ENCODE measurements around the gene GSTM5. TPM values are rescaled to one million over a fixed set of nuclear protein-coding genes. Genes with fewer than 3 reads are reported as not detected.

The GSTM5 gene
- total RNA-seq, 2 donors from 2014 or later: 4.2 to 12.3 TPM

- DNase-seq (ENCODE audit: low spot score): no peak
- intact Hi-C loops (cut with DNase I): no loop called here
- Histone ChIP-seq H3K4me3 (no peak overlapping the region), H3K36me3 (no peaks in the 10 kb centered on the region), H3K9me3 (no peaks in the 10 kb centered on the region), H3K4me1 (replicated peaks) (no peaks in the 10 kb centered on the region), H3K27ac (peak overlapping the region in 1 of 2 donors; percentile 15), H3K27me3 (replicated peaks; ENCODE audit: insufficient read depth) (no peaks in the 10 kb centered on the region)
- WGBS: 60% methylated on average over 11 of the region's 11 CpGs
- TF ChIP-seq POLR2AphosphoS5 (IDR thresholded peaks at IDR 0.05) (peak; percentile 32), POLR2A (IDR thresholded peaks at IDR 0.05) (no peak), CTCF (IDR thresholded peaks at IDR 0.05) (no peak)
Observed at GRCh38 chr1:109762821-109763645, 51.0 kb downstream of the GSTM5 start.

GRCh38 chr1:109763646-109764415, 51.8 kb downstream of the GSTM5 start, which contains the start of gene EPS8L3:
EPS8L3 (minus strand) TSS chr1:109763923; CDS start chr1:109761749, 2,174 bp downstream.
- TF ChIP-seq POLR2AphosphoS5 (IDR thresholded peaks at IDR 0.05) (no peak), POLR2A (IDR thresholded peaks at IDR 0.05) (no peak), CTCF (IDR thresholded peaks at IDR 0.05) (no peak)
- 80% methylated on average over 9 of the region's 11 CpGs for WGBS
- H3K27me3 ChIP-seq (replicated peaks; ENCODE audit: insufficient read depth): no peaks in the 10 kb centered on the region
- peak within 1 kb of the TSS in 1 of 2 donors; percentile 15 for H3K27ac ChIP-seq
- intact Hi-C loops (cut with DNase I): no loop called here
- no peaks in the 10 kb centered on the region for H3K4me1 ChIP-seq (replicated peaks)
- DNase-seq (ENCODE audit: low spot score): no peak
- no peaks in the 10 kb centered on the region for H3K9me3 ChIP-seq
- H3K36me3 ChIP-seq: no peaks in the 10 kb centered on the region
- no peak within 1 kb of the TSS for H3K4me3 ChIP-seq

- 87% methylated on average over 13 of the region's 13 CpGs for WGBS
- DNase-seq (ENCODE audit: low spot score): no peak
- intact Hi-C loops (cut with DNase I): no loop called here
- no peak for TF ChIP-seq POLR2A (IDR thresholded peaks at IDR 0.05)
- no peak for TF ChIP-seq POLR2AphosphoS5 (IDR thresholded peaks at IDR 0.05)
- no peak for TF ChIP-seq CTCF (IDR thresholded peaks at IDR 0.05)
- Histone ChIP-seq H3K36me3 (no peaks in the 10 kb centered on the region), H3K27me3 (replicated peaks; ENCODE audit: insufficient read depth) (no peaks in the 10 kb centered on the region), H3K4me3 (no peak overlapping the region), H3K9me3 (no peaks in the 10 kb centered on the region), H3K27ac (no peak overlapping the region), H3K4me1 (replicated peaks) (no peaks in the 10 kb centered on the region)
Observed at GRCh38 chr1:109764561-109765482, 52.8 kb downstream of the GSTM5 start.

- Histone ChIP-seq H3K9me3 (no peaks in the 10 kb centered on the region), H3K4me1 (replicated peaks) (no peaks in the 10 kb centered on the region), H3K27ac (no peak overlapping the region), H3K36me3 (no peaks in the 10 kb centered on the region), H3K4me3 (no peak overlapping the region), H3K27me3 (replicated peaks; ENCODE audit: insufficient read depth) (no peaks in the 10 kb centered on the region)
- 83% methylated on average over 4 of the region's 4 CpGs for WGBS
- intact Hi-C loops (cut with DNase I): no loop called here
- no peak for DNase-seq (ENCODE audit: low spot score)
- TF ChIP-seq CTCF (IDR thresholded peaks at IDR 0.05) (no peak), POLR2AphosphoS5 (IDR thresholded peaks at IDR 0.05) (no peak), POLR2A (IDR thresholded peaks at IDR 0.05) (no peak)
Observed at GRCh38 chr1:109765483-109765815, 53.4 kb downstream of the GSTM5 start.

Measured in prostate gland (tissue), 2 donors.